Prostate gland (tissue), 2 donors: ENCODE measurements around the gene CHCHD1. TPM values are rescaled to one million over a fixed set of nuclear protein-coding genes. Genes with fewer than 3 reads are reported as not detected.
"Not testable (repeated sequence)": the region's sequence is repeated elsewhere in the genome, so short reads cannot be mapped to it uniquely, and the experiment has no call there.

Experiments used
- DNase-seq: peaks from one replicate; pipeline ENCODE4 v3.0.0-alpha.2; 2019; ENCODE audit warnings: low spot score
- H3K27ac ChIP-seq, 2 donors: fragments of 200-600 bp; sonication (generic); 2 replicates each; pipeline ENCODE4 v1.5.1; 2017 to 2019
- H3K27me3 ChIP-seq: fragments of 200-600 bp; sonication (generic); replicated peaks from 2 replicates; pipeline ENCODE4 v1.5.1; 2019; ENCODE audit not compliant: insufficient read depth
- H3K36me3 ChIP-seq, 2 donors: fragments of 200-600 bp; sonication (generic); 1 replicate in 1 of 2; 2 replicates in 1 of 2; pipeline versions ENCODE4 v1.5.1 to v1.8.1; 2017 to 2019
- H3K4me1 ChIP-seq: fragments of 200-600 bp; sonication (generic); replicated peaks from 2 replicates; pipeline ENCODE4 v1.5.1; 2019
- H3K4me3 ChIP-seq, 2 donors: fragments of 200-600 bp; sonication (generic); 2 replicates each; pipeline ENCODE4 v1.5.1; 2017 to 2019
- H3K9me3 ChIP-seq: fragments of 200-600 bp; sonication (generic); 2 replicates; pipeline ENCODE4 v1.5.1; 2017
- POLR2A ChIP-seq: fragments of 450-650 bp; IDR thresholded peaks from one replicate; pipeline ENCODE4 v1.6.1; 2016; ENCODE audit warnings: antibody characterized with exemption, mild to moderate bottlenecking
- POLR2AphosphoS5 ChIP-seq: sonication (generic); formaldehyde crosslinking; IDR thresholded peaks from one replicate; pipeline ENCODE4 v1.6.1; 2017; ENCODE audit warnings: antibody characterized with exemption
- WGBS: methylation state at CpG from one replicate; pipeline ENCODE4 v1.1.5; 2018; 5-methylcytosine and 5-hydroxymethylcytosine counted together
- intact Hi-C: fragments of 100-400 bp; cut with DNase I; formaldehyde crosslinking; loops from one replicate; pipeline ENCODE4 v1.14.2; 2022
- total RNA-seq, 2 donors: library from RNA; depleted of rRNA; stranded (reverse); fragments of >200 nt; gene quantifications; one replicate each; pipeline ENCODE4 v1.1.0, GENCODE V29; 2016
- TF ChIP-seq, protein P1 (sequence below), 4 experiments: fragments of 200-600 bp in 2 of 4; fragments of 450-650 bp in 2 of 4; sonication (generic) in 2 of 4; IDR thresholded peaks; 1 replicate in 3 of 4; 2 replicates in 1 of 4; pipeline ENCODE4 v1.5.1; 2016 to 2019; ENCODE audit warnings: antibody characterized with exemption in 4 of 4, mild to moderate bottlenecking in 2 of 4, moderate library complexity in 2 of 4

The CHCHD1 gene
- total RNA-seq, 2 donors from 2014 or later, result 33.2 to 55.6 TPM

DNA sequence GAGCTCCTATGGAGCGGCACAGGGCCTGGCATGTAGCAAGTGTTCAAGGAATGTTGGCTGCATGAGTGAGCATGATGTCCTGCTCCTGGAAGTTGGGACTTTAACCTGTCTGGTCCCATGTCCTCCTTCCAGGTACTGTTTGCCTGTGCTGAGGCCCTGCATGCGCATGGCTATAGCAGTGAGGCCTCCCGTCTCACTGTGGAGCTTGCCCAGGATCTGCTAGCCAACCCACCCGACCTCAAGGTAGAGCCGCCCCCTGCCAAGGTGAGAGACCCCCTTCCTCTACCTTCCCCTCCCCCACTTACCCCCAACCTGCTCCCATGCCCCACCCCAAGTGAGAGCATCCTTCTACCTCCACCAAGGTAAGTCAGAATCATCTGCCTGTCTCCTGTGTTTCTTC is 11.6 kb downstream of the CHCHD1 start:
- 97% methylated on average over 5 of the region's 5 CpGs for WGBS
- no peak overlapping the region for H3K27ac ChIP-seq
- no peaks in the 10 kb centered on the region for H3K9me3 ChIP-seq
- no peak overlapping the region for H3K4me3 ChIP-seq
- intact Hi-C loops, result no loop called here
- DNase-seq, result no peak
- TF ChIP-seq, protein P1, sequence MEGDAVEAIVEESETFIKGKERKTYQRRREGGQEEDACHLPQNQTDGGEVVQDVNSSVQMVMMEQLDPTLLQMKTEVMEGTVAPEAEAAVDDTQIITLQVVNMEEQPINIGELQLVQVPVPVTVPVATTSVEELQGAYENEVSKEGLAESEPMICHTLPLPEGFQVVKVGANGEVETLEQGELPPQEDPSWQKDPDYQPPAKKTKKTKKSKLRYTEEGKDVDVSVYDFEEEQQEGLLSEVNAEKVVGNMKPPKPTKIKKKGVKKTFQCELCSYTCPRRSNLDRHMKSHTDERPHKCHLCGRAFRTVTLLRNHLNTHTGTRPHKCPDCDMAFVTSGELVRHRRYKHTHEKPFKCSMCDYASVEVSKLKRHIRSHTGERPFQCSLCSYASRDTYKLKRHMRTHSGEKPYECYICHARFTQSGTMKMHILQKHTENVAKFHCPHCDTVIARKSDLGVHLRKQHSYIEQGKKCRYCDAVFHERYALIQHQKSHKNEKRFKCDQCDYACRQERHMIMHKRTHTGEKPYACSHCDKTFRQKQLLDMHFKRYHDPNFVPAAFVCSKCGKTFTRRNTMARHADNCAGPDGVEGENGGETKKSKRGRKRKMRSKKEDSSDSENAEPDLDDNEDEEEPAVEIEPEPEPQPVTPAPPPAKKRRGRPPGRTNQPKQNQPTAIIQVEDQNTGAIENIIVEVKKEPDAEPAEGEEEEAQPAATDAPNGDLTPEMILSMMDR (IDR thresholded peaks at IDR 0.05), result no peak
- TF ChIP-seq POLR2AphosphoS5 (no peak), POLR2A (no peak)
- H3K4me1 ChIP-seq, result no peaks in the 10 kb centered on the region
- H3K36me3 ChIP-seq, result peaks cover 40 to 66% of the 10 kb centered on the region in 2 donors
- no peaks in the 10 kb centered on the region for H3K27me3 ChIP-seq

DNA sequence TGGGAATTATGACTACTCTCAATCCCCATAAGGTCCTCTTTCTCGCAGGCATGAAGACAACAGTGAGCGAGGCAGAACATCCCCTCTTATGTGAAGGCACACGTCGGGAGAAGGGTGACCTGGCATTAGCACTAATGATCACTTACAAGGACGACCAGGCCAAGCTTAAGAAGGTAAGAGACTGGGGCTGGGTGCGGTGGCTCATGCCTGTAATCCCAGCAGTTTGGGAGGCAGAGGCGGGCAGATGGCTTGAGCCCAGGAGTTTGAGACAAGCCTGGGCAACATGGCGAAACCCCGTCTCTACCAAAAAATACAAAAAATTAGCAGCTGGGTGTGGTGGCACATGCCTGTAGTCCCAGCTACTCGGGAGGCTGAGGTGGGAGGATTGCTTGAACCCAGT is 13.6 kb downstream of the CHCHD1 start:
- 95% methylated on average over 10 of the region's 10 CpGs for WGBS
- intact Hi-C loops, H3K27me3 ChIP-seq, H3K4me3 ChIP-seq, H3K4me1 ChIP-seq, H3K9me3 ChIP-seq, DNase-seq, H3K27ac ChIP-seq: not testable (repeated sequence)
- peaks cover 29 to 49% of the 10 kb centered on the region in 2 donors for H3K36me3 ChIP-seq

DNA sequence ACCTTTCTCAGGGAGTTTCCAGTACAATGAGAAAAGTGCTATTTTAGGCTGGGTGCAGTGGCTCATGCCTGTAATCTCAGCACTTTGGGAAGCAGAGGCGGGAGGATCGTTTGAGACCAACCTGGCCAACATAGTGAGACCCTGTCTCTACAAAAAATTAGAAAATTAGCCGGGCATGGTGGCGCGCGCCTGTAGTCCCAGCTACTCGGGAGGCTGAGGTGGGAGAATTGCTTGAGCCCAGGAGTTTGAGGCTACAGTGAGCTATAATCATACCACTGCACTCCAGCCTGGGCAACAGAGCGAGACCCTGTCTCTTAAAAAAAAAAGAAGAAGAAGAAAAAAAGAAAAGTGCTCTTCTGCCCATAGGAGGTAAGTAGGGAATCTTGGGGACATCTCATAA is 14.2 kb downstream of the CHCHD1 start:
- peaks cover 31 to 44% of the 10 kb centered on the region in 2 donors for H3K36me3 ChIP-seq
- H3K9me3 ChIP-seq, H3K27ac ChIP-seq, intact Hi-C loops, H3K4me1 ChIP-seq, H3K4me3 ChIP-seq, DNase-seq, H3K27me3 ChIP-seq: not testable (repeated sequence)
- WGBS, result 92% methylated on average over 8 of the region's 8 CpGs

DNA sequence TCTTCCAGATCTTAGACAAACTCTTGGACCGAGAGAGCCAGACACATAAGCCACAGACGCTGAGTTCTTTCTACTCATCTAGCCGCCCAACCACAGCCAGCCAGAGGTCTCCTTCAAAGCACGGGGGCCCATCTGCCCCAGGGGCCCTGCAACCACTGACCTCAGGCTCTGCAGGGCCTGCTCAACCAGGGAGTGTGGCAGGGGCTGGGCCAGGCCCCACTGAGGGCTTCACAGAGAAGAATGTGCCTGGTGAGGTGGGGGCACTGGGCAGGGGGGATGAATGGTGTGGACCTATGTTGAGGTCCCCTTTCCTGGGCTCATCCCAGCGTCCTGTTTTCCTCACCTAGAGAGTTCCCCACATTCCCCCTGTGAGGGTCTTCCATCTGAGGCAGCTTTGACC is 14.9 kb downstream of the CHCHD1 start:
- TF ChIP-seq POLR2A (no peak), POLR2AphosphoS5 (no peak)
- TF ChIP-seq, protein P1 (IDR thresholded peaks at IDR 0.05), result no peak
- no peak overlapping the region for H3K27ac ChIP-seq
- H3K4me1 ChIP-seq, result no peaks in the 10 kb centered on the region
- peaks cover 27 to 37% of the 10 kb centered on the region in 2 donors for H3K36me3 ChIP-seq
- no peaks in the 10 kb centered on the region for H3K27me3 ChIP-seq
- no peak overlapping the region for H3K4me3 ChIP-seq
- 85% methylated on average over 5 of the region's 5 CpGs for WGBS
- intact Hi-C loops, result no loop called here
- no peak for DNase-seq
- H3K9me3 ChIP-seq, result no peaks in the 10 kb centered on the region

DNA sequence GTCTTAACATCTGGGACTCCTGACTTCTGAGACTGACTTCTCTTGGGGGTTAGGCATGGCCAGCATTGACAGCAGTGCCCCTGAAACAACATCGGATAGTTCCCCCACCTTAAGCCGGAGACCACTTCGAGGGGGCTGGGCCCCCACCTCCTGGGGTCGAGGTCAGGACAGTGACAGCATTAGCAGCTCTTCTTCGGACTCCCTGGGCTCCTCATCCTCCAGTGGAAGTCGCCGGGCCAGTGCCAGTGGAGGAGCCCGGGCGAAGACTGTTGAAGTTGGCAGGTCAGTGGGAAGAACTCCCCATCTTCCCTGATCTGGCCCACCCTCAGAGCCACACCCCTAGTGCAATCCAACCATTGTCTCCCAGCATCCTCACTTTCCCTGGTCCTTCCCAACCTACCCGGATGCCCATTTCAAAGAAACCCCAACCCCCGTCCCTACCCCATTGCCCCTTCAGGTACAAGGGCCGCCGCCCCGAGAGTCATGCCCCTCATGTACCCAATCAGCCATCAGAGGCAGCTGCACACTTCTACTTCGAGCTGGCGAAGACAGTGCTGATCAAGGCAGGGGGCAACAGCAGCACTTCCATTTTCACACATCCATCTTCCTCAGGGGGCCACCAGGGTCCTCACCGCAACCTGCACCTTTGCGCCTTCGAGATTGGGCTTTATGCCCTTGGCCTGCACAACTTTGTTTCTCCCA is 15.6 kb downstream of the CHCHD1 start:
- intact Hi-C loops, result no loop called here
- no peak for DNase-seq
- TF ChIP-seq POLR2A (no peak), POLR2AphosphoS5 (no peak)
- TF ChIP-seq, protein P1 (IDR thresholded peaks at IDR 0.05), result no peak
- H3K9me3 ChIP-seq, result no peaks in the 10 kb centered on the region
- 88% methylated on average over 19 of the region's 19 CpGs for WGBS
- no peak overlapping the region for H3K4me3 ChIP-seq
- no peaks in the 10 kb centered on the region for H3K27me3 ChIP-seq
- H3K4me1 ChIP-seq, result no peaks in the 10 kb centered on the region
- no peak overlapping the region for H3K27ac ChIP-seq
- H3K36me3 ChIP-seq, result peaks cover 25 to 30% of the 10 kb centered on the region in 2 donors

DNA sequence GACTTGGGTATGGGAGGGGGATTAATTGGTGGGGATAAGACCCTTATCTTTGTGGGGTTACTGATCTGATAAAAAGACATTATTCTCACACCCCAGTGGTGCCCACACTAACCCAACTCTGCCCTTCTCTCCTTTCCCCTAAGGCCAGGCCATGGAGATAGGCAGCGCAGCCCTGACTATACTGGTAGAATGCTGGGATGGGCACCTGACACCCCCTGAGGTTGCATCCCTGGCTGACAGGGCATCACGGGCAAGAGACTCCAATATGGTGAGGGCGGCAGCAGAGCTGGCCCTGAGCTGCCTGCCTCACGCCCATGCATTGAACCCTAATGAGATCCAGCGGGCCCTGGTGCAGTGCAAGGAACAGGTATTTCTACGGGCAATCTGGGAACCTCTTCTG is 16.2 kb downstream of the CHCHD1 start:
- TF ChIP-seq POLR2AphosphoS5 (no peak), POLR2A (no peak)
- TF ChIP-seq, protein P1 (IDR thresholded peaks at IDR 0.05), result no peak
- DNase-seq, result no peak
- 91% methylated on average over 6 of the region's 6 CpGs for WGBS
- Histone ChIP-seq H3K9me3 (no peaks in the 10 kb centered on the region), H3K4me1 (peaks cover 4% of the 10 kb centered on the region), H3K36me3 (peaks cover 25% of the 10 kb centered on the region in 2 donors), H3K4me3 (no peak overlapping the region), H3K27me3 (no peaks in the 10 kb centered on the region), H3K27ac (no peak overlapping the region)
- intact Hi-C loops, result no loop called here
